ENCODE results near the gene MGA. TPM values are rescaled to one million over a fixed set of nuclear protein-coding genes. Genes with fewer than 3 reads are reported as not detected.

MGA gene
- total and polyA plus RNA-seq, 12 donors: 2.6 to 56.8 (median 37.4) TPM

DNA sequence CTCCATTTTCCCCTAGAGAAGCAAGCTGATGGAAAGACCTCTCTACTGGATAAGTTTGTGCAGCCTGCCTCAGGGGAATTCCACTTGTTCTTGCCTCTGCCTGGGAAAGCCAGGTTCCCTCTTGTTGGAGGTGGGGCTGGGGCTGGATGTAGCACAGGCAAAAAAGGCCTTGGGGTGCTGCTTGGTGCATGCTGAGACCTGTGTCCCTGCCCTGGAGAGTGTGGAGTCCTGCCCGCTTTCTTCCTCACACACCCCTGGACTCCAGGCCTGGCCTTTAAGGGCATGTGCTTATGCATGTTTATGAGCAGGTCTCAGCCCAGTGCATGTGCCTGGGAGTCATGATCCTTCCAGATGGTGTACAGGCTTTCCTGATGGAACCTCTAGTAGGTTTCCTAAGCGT lies 144.2 kb downstream of the MGA start:
- DNase-seq: no peak
- H3K4me3 ChIP-seq: no peak overlapping the region
- no peaks in the 10 kb centered on the region for H3K27me3 ChIP-seq
- no peak overlapping the region for H3K27ac ChIP-seq
- WGBS, 4 donors: 95 to 100% (median 96%) methylated on average over 2 of the region's 2 CpGs
- H3K9me3 ChIP-seq (replicated peaks in 1 of 3): no peaks in the 10 kb centered on the region
- H3K36me3 ChIP-seq (replicated peaks in 1 of 2): peaks cover 0 to 10% of the 10 kb centered on the region in 2 donors
- intact Hi-C loops (cut with DNase I): no loop called here
- peaks cover 5 to 7% of the 10 kb centered on the region in 2 donors for H3K4me1 ChIP-seq (replicated peaks in 1 of 2)
- TF ChIP-seq, protein P1, sequence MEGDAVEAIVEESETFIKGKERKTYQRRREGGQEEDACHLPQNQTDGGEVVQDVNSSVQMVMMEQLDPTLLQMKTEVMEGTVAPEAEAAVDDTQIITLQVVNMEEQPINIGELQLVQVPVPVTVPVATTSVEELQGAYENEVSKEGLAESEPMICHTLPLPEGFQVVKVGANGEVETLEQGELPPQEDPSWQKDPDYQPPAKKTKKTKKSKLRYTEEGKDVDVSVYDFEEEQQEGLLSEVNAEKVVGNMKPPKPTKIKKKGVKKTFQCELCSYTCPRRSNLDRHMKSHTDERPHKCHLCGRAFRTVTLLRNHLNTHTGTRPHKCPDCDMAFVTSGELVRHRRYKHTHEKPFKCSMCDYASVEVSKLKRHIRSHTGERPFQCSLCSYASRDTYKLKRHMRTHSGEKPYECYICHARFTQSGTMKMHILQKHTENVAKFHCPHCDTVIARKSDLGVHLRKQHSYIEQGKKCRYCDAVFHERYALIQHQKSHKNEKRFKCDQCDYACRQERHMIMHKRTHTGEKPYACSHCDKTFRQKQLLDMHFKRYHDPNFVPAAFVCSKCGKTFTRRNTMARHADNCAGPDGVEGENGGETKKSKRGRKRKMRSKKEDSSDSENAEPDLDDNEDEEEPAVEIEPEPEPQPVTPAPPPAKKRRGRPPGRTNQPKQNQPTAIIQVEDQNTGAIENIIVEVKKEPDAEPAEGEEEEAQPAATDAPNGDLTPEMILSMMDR (IDR thresholded peaks at IDR 0.05): no peak
- no peak for TF ChIP-seq POLR2A (IDR thresholded peaks at IDR 0.05)

DNA sequence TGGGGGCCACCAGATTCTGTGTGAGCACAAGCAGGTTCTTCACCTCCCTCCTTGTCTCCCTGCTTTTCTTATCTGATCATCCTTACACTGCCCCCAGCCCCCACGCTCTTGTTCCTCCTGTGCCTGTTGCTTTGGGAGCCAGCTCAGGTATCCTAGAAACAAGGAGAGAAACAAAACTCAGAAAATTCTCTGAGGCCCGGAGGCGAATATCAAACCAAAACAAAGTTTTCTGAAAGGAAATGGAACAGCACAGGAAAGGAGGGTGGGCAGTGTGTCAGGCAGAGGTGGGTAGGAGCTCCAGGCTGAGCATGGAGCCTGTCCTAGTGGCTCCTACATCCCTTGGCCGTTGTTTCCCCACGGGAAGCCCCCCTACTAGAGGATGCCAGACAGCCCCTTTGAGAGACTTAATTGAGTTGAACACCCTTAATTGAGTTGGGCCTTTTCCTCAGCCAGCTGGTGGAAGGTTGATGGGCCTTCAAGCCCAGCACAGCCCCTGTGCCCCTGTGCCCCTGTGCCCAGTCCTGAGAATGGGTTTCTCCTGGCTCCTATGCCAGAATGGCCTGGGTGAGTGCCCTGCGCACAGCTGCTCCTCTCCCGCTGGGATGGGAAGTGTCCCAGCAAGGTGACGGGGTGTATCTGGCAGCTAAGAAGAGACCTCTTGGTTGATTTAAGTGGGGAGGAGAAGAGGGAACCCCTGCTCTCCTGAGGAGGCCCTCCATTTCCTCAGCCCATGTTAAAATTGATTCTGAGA lies 144.9 kb downstream of the MGA start:
- TF ChIP-seq POLR2A (IDR thresholded peaks at IDR 0.05): no peak
- TF ChIP-seq, protein P1 (IDR thresholded peaks at IDR 0.05): no peak
- Histone ChIP-seq H3K27ac (no peak overlapping the region), H3K4me1 (replicated peaks in 1 of 2) (peaks cover 0 to 4% of the 10 kb centered on the region in 2 donors), H3K4me3 (no peak overlapping the region), H3K36me3 (replicated peaks in 1 of 2) (peaks cover 0 to 3% of the 10 kb centered on the region in 2 donors), H3K27me3 (no peaks in the 10 kb centered on the region), H3K9me3 (replicated peaks in 1 of 3) (no peaks in the 10 kb centered on the region)
- DNase-seq: no peak
- intact Hi-C loops (cut with DNase I): no loop called here
- WGBS, 4 donors: 73 to 85% (median 78%) methylated on average over 8 of the region's 8 CpGs

DNA sequence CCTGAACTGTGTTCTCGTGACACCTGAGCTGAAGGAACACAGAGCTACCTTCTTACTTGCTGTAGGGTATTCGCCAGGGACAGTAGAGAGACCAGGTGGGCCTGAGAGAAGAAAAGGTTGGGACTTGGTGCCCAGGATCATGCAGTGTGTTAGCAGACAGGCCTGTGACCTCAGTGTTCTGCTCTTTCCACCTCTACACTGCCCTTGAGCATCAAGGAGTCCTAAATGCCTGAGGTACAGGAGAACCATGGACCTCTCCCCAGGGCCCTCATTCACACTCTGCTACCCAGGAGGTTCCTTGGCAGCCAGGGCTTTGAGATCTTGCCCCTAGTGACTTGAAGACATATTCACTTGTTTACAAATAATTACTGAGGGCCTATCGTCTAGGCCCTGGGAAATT lies 145.5 kb downstream of the MGA start:
- H3K4me3 ChIP-seq: no peak overlapping the region
- no peak for DNase-seq
- no peaks in the 10 kb centered on the region for H3K36me3 ChIP-seq (replicated peaks in 1 of 2)
- no peaks in the 10 kb centered on the region for H3K27me3 ChIP-seq
- 44 to 94% (median 88%) methylated on average over 1 to 3 of the region's 3 CpGs for WGBS, 4 donors
- TF ChIP-seq, protein P1 (IDR thresholded peaks at IDR 0.05): no peak
- no peak for TF ChIP-seq POLR2A (IDR thresholded peaks at IDR 0.05)
- intact Hi-C loops (cut with DNase I): no loop called here
- H3K27ac ChIP-seq: no peak overlapping the region
- H3K4me1 ChIP-seq (replicated peaks in 1 of 2): peaks cover 0 to 4% of the 10 kb centered on the region in 2 donors
- no peaks in the 10 kb centered on the region for H3K9me3 ChIP-seq (replicated peaks in 1 of 3)

DNA sequence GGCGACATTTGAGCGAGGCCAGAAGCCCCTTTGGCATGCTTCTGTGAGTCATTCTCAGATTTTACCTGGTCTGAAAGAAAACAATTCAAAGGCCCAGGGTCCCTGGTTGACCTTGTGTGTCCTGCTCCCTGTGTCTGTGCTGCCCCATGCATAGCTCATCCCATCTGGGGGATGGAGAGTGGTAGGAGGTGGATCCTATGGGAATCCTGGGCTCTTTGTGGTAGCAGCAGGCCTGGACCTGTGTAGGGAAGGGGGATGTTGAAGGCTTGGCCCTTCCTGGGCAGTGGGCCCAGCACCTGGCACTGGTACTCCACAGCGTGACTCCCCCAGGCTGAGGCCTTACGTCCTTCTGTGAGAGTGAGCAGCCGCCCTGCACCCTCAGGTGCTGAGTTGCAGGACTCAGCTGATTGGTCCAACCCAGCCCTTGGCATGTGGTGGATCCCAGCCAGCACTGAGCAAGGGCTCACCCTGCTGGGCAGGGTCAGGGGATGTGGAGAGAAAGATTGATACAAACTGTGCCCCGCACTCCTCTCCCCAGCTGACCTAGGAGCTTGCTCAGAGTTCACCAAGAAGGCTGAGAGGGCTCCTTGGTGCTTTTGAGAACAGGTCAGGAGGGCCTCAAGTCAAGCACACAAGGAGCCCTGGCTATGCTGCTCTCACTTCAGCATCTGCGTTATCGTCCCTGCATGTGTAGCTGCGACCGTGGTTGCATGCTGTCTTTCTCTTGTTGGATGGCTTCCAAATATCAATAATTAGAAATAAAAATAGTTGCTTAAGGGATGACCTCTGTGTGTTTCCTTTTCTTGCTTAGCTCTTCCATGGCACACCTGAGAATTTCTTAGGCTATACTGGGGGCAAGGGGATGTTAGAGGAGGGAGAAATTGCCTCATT lies 146.3 kb downstream of the MGA start:
- intact Hi-C loops (cut with DNase I): no loop called here
- Histone ChIP-seq H3K9me3 (replicated peaks in 1 of 3) (no peaks in the 10 kb centered on the region), H3K4me3 (no peak overlapping the region), H3K27me3 (no peaks in the 10 kb centered on the region), H3K36me3 (replicated peaks in 1 of 2) (no peaks in the 10 kb centered on the region), H3K4me1 (replicated peaks in 1 of 2) (peaks cover 0 to 4% of the 10 kb centered on the region in 2 donors), H3K27ac (no peak overlapping the region)
- peak in 3 of 7 donors; percentile 39 to 51 (median 47) for DNase-seq
- no peak for TF ChIP-seq POLR2A (IDR thresholded peaks at IDR 0.05)
- TF ChIP-seq, protein P1 (IDR thresholded peaks at IDR 0.05): no peak
- 79 to 90% (median 87%) methylated on average over 7 to 10 of the region's 10 CpGs for WGBS, 4 donors
